ENCODE results near the gene TFB1M. TPM values are rescaled to one million over a fixed set of nuclear protein-coding genes. Genes with fewer than 3 reads are reported as not detected.

TFB1M gene
- total and polyA plus RNA-seq, 2 donors (not counting 3 experiments of a cell fraction or from before 2014, with no cell fraction given) = 12.9 to 35.5 TPM

- no peak overlapping the region for H3K9ac ChIP-seq (replicated peaks; ENCODE audit: extremely low read depth, insufficient read depth, low read length)
- no peak overlapping the region for H3K27ac ChIP-seq (ENCODE audit: insufficient read depth, low read depth, low read length)
- H3K9me3 ChIP-seq (replicated peaks; ENCODE audit: control insufficient read depth, insufficient read depth, low read length) = no peaks in the 10 kb centered on the region
- no peaks in the 10 kb centered on the region for H3K4me1 ChIP-seq (ENCODE audit: control insufficient read depth, extremely low read depth, insufficient read depth, low read length)
- H3K79me2 ChIP-seq (ENCODE audit: control insufficient read depth, insufficient read depth, low read length) = no peaks in the 10 kb centered on the region
- H4K20me1 ChIP-seq (replicated peaks; ENCODE audit: control insufficient read depth, extremely low read depth, insufficient read depth, low read length) = no peaks in the 10 kb centered on the region
- ChIA-PET CTCF (interaction anchor here (1.0 kb wide), 1 partner anchor 51 kb away, joined by 3 read pairs; no protein-coding TSS in a partner anchor), POLR2A (no interaction called here)
- no peak overlapping the region for H3K4me2 ChIP-seq (ENCODE audit: insufficient read depth, low read length)
- intact Hi-C loops (cut with micrococcal nuclease) = no loop called here
- no peaks in the 10 kb centered on the region for H3K27me3 ChIP-seq (ENCODE audit: control insufficient read depth in 2 of 2, insufficient read depth in 2 of 2, low read length in 2 of 2)
- TF ChIP-seq EZH2 (IDR thresholded peaks at IDR 0.05; ENCODE audit: borderline replicate concordance, low read depth, low read length, severe bottlenecking) (no peak), FOS (IDR thresholded peaks at IDR 0.05; ENCODE audit: borderline replicate concordance, insufficient read depth, low read length) (no peak), POLR2AphosphoS5 (IDR thresholded peaks at IDR 0.05; ENCODE audit: insufficient read depth, low read depth, low read length) (no peak), JUN (IDR thresholded peaks at IDR 0.05; ENCODE audit: borderline replicate concordance, insufficient read depth, insufficient read length, low read depth) (no peak), MYC (IDR thresholded peaks at IDR 0.05; ENCODE audit: low read depth, low read length) (no peak), CTCF (IDR thresholded peaks at IDR 0.05; ENCODE audit: extremely low read depth in 1 of 2, insufficient read depth in 1 of 2, low read depth in 1 of 2, low read length in 2 of 2) (no peak), POLR2A (IDR thresholded peaks at IDR 0.05; ENCODE audit: low read depth, low read length) (no peak), GATA2 (IDR thresholded peaks at IDR 0.05; ENCODE audit: insufficient read depth, insufficient read length, low read depth, low read length) (no peak)
- TF ChIP-seq, protein P1, sequence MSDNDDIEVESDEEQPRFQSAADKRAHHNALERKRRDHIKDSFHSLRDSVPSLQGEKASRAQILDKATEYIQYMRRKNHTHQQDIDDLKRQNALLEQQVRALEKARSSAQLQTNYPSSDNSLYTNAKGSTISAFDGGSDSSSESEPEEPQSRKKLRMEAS (IDR thresholded peaks at IDR 0.05; ENCODE audit: insufficient read depth, insufficient read length) = no peak
- no peaks in the 10 kb centered on the region for H3K9me1 ChIP-seq (replicated peaks; ENCODE audit: control insufficient read depth, extremely low read depth, insufficient read depth, low read length)
- no peaks in the 10 kb centered on the region for H3K36me3 ChIP-seq (ENCODE audit: control insufficient read depth in 2 of 2, extremely low read depth in 1 of 2, insufficient read depth in 2 of 2, low read length in 2 of 2)
- dilution Hi-C loops (cut with MboI; ENCODE audit: extremely low pct_ligation_motif_present, low sequenced_read_pairs) = no loop called here
- DNase-seq (ENCODE audit: low read depth, low spot score) = no peak
- BruUV-seq (replicated peaks) = no TSS peak
- no peak overlapping the region for H2AFZ ChIP-seq (ENCODE audit: low read depth, low read length)
- FAIRE-seq = no peak
- H3K4me3 ChIP-seq (replicated peaks in 1 of 3; ENCODE audit: insufficient read depth in 1 of 3, low read depth in 1 of 3, low read length in 3 of 3) = no peak overlapping the region
Measured at GRCh38 chr6:155354167-155354566, 39.9 kb upstream of the TFB1M start.

Measured in endothelial cell of umbilical vein (primary cell).